Measurements from ENCODE around the gene PLAC8. TPM values are rescaled to one million over a fixed set of nuclear protein-coding genes. Genes with fewer than 3 reads are reported as not detected.
"Not testable (repeated sequence)": the region's sequence is repeated elsewhere in the genome, so short reads cannot be mapped to it uniquely, and the experiment has no call there.

PLAC8 gene
- total RNA-seq, 2 donors from 2014 or later = 48.0 to 49.3 TPM

GRCh38 chr4:83075311-83076095 lies 39.0 kb downstream of the PLAC8 start:
- no peak for ATAC-seq (replicated peaks in 1 of 2)
- no peaks in the 10 kb centered on the region for H3K27me3 Mint-ChIP-seq (ENCODE audit: low read depth)
- no peak for DNase-seq
- peaks cover 17% of the 10 kb centered on the region for H3K4me1 Mint-ChIP-seq (ENCODE audit: low read depth)
- no peak overlapping the region for H3K27ac Mint-ChIP-seq
- peaks cover 8 to 12% of the 10 kb centered on the region in 2 donors for H3K36me3 Mint-ChIP-seq (ENCODE audit: insufficient read depth in 2 of 2)
- H3K4me3 Mint-ChIP-seq = no peak overlapping the region
- no peaks in the 10 kb centered on the region for H3K9me3 Mint-ChIP-seq

- not testable (repeated sequence) for H3K27me3 Mint-ChIP-seq (ENCODE audit: low read depth); H3K27ac Mint-ChIP-seq; H3K4me3 Mint-ChIP-seq; H3K9me3 Mint-ChIP-seq
- ATAC-seq (replicated peaks in 1 of 2) (peak; percentile 62 to 67), DNase-seq (peak; percentile 62 to 65)
- H3K36me3 Mint-ChIP-seq (ENCODE audit: insufficient read depth in 2 of 2) = peaks cover 10 to 17% of the 10 kb centered on the region in 2 donors
- peaks cover 17% of the 10 kb centered on the region for H3K4me1 Mint-ChIP-seq (ENCODE audit: low read depth)
Observed at GRCh38 chr4:83074783-83075182, 39.7 kb downstream of the PLAC8 start.

GRCh38 chr4:83074086-83074704 lies 40.3 kb downstream of the PLAC8 start:
- Mint-ChIP-seq H3K27ac (peak overlapping the region; percentile 22), H3K4me3 (peak overlapping the region; percentile 22 to 58), H3K4me1 (ENCODE audit: low read depth) (peaks cover 17% of the 10 kb centered on the region), H3K36me3 (ENCODE audit: insufficient read depth in 2 of 2) (peaks cover 11 to 18% of the 10 kb centered on the region in 2 donors), H3K27me3 (ENCODE audit: low read depth) (no peaks in the 10 kb centered on the region), H3K9me3 (no peaks in the 10 kb centered on the region)
- DNase-seq (peak; percentile 70 to 71), ATAC-seq (replicated peaks in 1 of 2) (peak; percentile 92 to 95)

GRCh38 chr4:83071116-83071515 lies 43.4 kb downstream of the PLAC8 start:
- H3K27ac Mint-ChIP-seq = peak overlapping the region; percentile 52
- ATAC-seq (replicated peaks in 1 of 2) = no peak
- no peaks in the 10 kb centered on the region for H3K27me3 Mint-ChIP-seq (ENCODE audit: low read depth)
- H3K9me3 Mint-ChIP-seq = no peaks in the 10 kb centered on the region
- H3K4me3 Mint-ChIP-seq = no peak overlapping the region
- peaks cover 13% of the 10 kb centered on the region for H3K4me1 Mint-ChIP-seq (ENCODE audit: low read depth)
- H3K36me3 Mint-ChIP-seq (ENCODE audit: insufficient read depth in 2 of 2) = peaks cover 8 to 24% of the 10 kb centered on the region in 2 donors
- DNase-seq = no peak

- no peaks in the 10 kb centered on the region for H3K9me3 Mint-ChIP-seq
- H3K36me3 Mint-ChIP-seq (ENCODE audit: insufficient read depth in 2 of 2) = peaks cover 7 to 24% of the 10 kb centered on the region in 2 donors
- H3K27me3 Mint-ChIP-seq (ENCODE audit: low read depth) = no peaks in the 10 kb centered on the region
- no peak overlapping the region for H3K27ac Mint-ChIP-seq
- no peak for DNase-seq
- no peaks in the 10 kb centered on the region for H3K4me1 Mint-ChIP-seq (ENCODE audit: low read depth)
- H3K4me3 Mint-ChIP-seq = no peak overlapping the region
- no peak for ATAC-seq (replicated peaks in 1 of 2)
Observed at GRCh38 chr4:83067058-83067639, 47.4 kb downstream of the PLAC8 start.

GRCh38 chr4:83065266-83065665 lies 49.3 kb downstream of the PLAC8 start:
- DNase-seq (no peak), ATAC-seq (replicated peaks in 1 of 2) (no peak)
- no peak overlapping the region for H3K27ac Mint-ChIP-seq
- H3K27me3 Mint-ChIP-seq (ENCODE audit: low read depth) = no peaks in the 10 kb centered on the region
- no peak overlapping the region for H3K4me3 Mint-ChIP-seq
- H3K36me3 Mint-ChIP-seq (ENCODE audit: insufficient read depth in 2 of 2) = peaks cover 7 to 27% of the 10 kb centered on the region in 2 donors
- no peaks in the 10 kb centered on the region for H3K9me3 Mint-ChIP-seq
- H3K4me1 Mint-ChIP-seq (ENCODE audit: low read depth) = no peaks in the 10 kb centered on the region

- Mint-ChIP-seq H3K27me3 (ENCODE audit: low read depth) (no peaks in the 10 kb centered on the region), H3K27ac (no peak overlapping the region)
- ATAC-seq (replicated peaks in 1 of 2) = no peak
Observed at GRCh38 chr4:83062739-83063138, 51.8 kb downstream of the PLAC8 start.

GRCh38 chr4:83054928-83055327 lies 59.6 kb downstream of the PLAC8 start:
- ATAC-seq (replicated peaks in 1 of 2) (no peak), DNase-seq (peak in 1 of 2 donors; percentile 10)
- H3K9me3 Mint-ChIP-seq = no peaks in the 10 kb centered on the region
- no peaks in the 10 kb centered on the region for H3K27me3 Mint-ChIP-seq (ENCODE audit: low read depth)
- H3K27ac Mint-ChIP-seq = no peak overlapping the region
- no peak overlapping the region for H3K4me3 Mint-ChIP-seq
- no peaks in the 10 kb centered on the region for H3K4me1 Mint-ChIP-seq (ENCODE audit: low read depth)
- H3K36me3 Mint-ChIP-seq (ENCODE audit: insufficient read depth in 2 of 2) = peaks cover 0 to 12% of the 10 kb centered on the region in 2 donors

More at GRCh38 chr4:83062739-83063138, 51.8 kb downstream of the PLAC8 start:
- no peaks in the 10 kb centered on the region for H3K4me1 Mint-ChIP-seq (ENCODE audit: low read depth)
- no peak overlapping the region for H3K4me3 Mint-ChIP-seq
- H3K9me3 Mint-ChIP-seq = no peaks in the 10 kb centered on the region
- no peak for DNase-seq
- H3K36me3 Mint-ChIP-seq (ENCODE audit: insufficient read depth in 2 of 2) = peaks cover 3 to 17% of the 10 kb centered on the region in 2 donors

- H3K36me3 Mint-ChIP-seq (ENCODE audit: insufficient read depth in 2 of 2) = peaks cover 0 to 15% of the 10 kb centered on the region in 2 donors
- not testable (repeated sequence) for DNase-seq; H3K9me3 Mint-ChIP-seq; H3K4me3 Mint-ChIP-seq; H3K27ac Mint-ChIP-seq; H3K4me1 Mint-ChIP-seq (ENCODE audit: low read depth); H3K27me3 Mint-ChIP-seq (ENCODE audit: low read depth); ATAC-seq (replicated peaks in 1 of 2)
Observed at GRCh38 chr4:83048781-83049180, 65.7 kb downstream of the PLAC8 start.

- no peak overlapping the region for H3K27ac Mint-ChIP-seq
- no peak overlapping the region for H3K4me3 Mint-ChIP-seq
- H3K9me3 Mint-ChIP-seq = no peaks in the 10 kb centered on the region
- DNase-seq (no peak), ATAC-seq (replicated peaks in 1 of 2) (no peak)
- peaks cover 9% of the 10 kb centered on the region for H3K4me1 Mint-ChIP-seq (ENCODE audit: low read depth)
- peaks cover 0 to 14% of the 10 kb centered on the region in 2 donors for H3K36me3 Mint-ChIP-seq (ENCODE audit: insufficient read depth in 2 of 2)
- H3K27me3 Mint-ChIP-seq (ENCODE audit: low read depth) = no peaks in the 10 kb centered on the region
Observed at GRCh38 chr4:83046693-83047473, 67.6 kb downstream of the PLAC8 start.

- no peak overlapping the region for H3K4me3 Mint-ChIP-seq
- ATAC-seq (replicated peaks in 1 of 2) (no peak), DNase-seq (no peak)
- H3K4me1 Mint-ChIP-seq (ENCODE audit: low read depth) = peaks cover 23% of the 10 kb centered on the region
- H3K27me3 Mint-ChIP-seq (ENCODE audit: low read depth) = no peaks in the 10 kb centered on the region
- no peaks in the 10 kb centered on the region for H3K9me3 Mint-ChIP-seq
- no peak overlapping the region for H3K27ac Mint-ChIP-seq
- H3K36me3 Mint-ChIP-seq (ENCODE audit: insufficient read depth in 2 of 2) = peaks cover 0 to 1% of the 10 kb centered on the region in 2 donors
Observed at GRCh38 chr4:83043801-83044407, 70.6 kb downstream of the PLAC8 start.

- H3K4me3 Mint-ChIP-seq; H3K9me3 Mint-ChIP-seq; H3K27ac Mint-ChIP-seq; H3K27me3 Mint-ChIP-seq (ENCODE audit: low read depth); DNase-seq; H3K36me3 Mint-ChIP-seq (ENCODE audit: insufficient read depth in 2 of 2); ATAC-seq (replicated peaks in 1 of 2): not testable (repeated sequence)
- peaks cover 27% of the 10 kb centered on the region for H3K4me1 Mint-ChIP-seq (ENCODE audit: low read depth)
Observed at GRCh38 chr4:83043157-83043556, 71.4 kb downstream of the PLAC8 start.

Data from activated T-cell treated with anti-CD3 and anti-CD28 coated beads, Interleukin-2, amount 50 U/mL, for 72 hours (primary cell).